H9 (cell line): Measurements from ENCODE around the gene KCNIP4. TPM values are rescaled to one million over a fixed set of nuclear protein-coding genes. Genes with fewer than 3 reads are reported as not detected.

Experiments used
- DNase-seq: peaks from one replicate; pipeline ENCODE4 v3.0.0-alpha.2; 2017
- H2AFZ ChIP-seq: one replicate; pipeline ENCODE4 v1.6.1; 2013; ENCODE audit warnings: mild to moderate bottlenecking, low read length, control low read depth, moderate library complexity
- H2AK5ac ChIP-seq: 2 replicates; pipeline ENCODE4 v1.6.1; 2013; ENCODE audit warnings: low read length, control low read depth, mixed read lengths; ENCODE audit not compliant: insufficient read length
- H2BK120ac ChIP-seq: one replicate; pipeline ENCODE4 v1.6.1; 2013; ENCODE audit warnings: low read depth, mild to moderate bottlenecking, low read length, control low read depth, inconsistent platforms; ENCODE audit not compliant: poor library complexity, severe bottlenecking
- H2BK12ac ChIP-seq: 2 replicates; pipeline ENCODE4 v1.6.1; 2013; ENCODE audit warnings: low read length, control low read depth, mixed read lengths, low read depth; ENCODE audit not compliant: insufficient read length
- H2BK15ac ChIP-seq: 2 replicates; pipeline ENCODE4 v1.6.1; 2013; ENCODE audit warnings: low read depth, low read length, control low read depth
- H2BK20ac ChIP-seq: one replicate; pipeline ENCODE4 v1.6.1; 2013; ENCODE audit warnings: low read depth, mild to moderate bottlenecking, low read length, control low read depth, inconsistent platforms; ENCODE audit not compliant: poor library complexity, severe bottlenecking
- H2BK5ac ChIP-seq: 2 replicates; pipeline ENCODE4 v1.6.1; 2013; ENCODE audit warnings: low read length, control low read depth, mixed read lengths; ENCODE audit not compliant: insufficient read length
- H3K14ac ChIP-seq: 2 replicates; pipeline ENCODE4 v1.6.1; 2013; ENCODE audit warnings: low read length, control low read depth; ENCODE audit not compliant: insufficient read depth
- H3K18ac ChIP-seq: 2 replicates; pipeline ENCODE4 v1.6.1; 2013; ENCODE audit warnings: low read depth, mild to moderate bottlenecking, mixed read lengths, low read length, control low read depth; ENCODE audit not compliant: insufficient read length
- H3K23ac ChIP-seq: 2 replicates; pipeline ENCODE4 v1.6.1; 2013; ENCODE audit warnings: low read length, control low read depth, mixed read lengths, low read depth; ENCODE audit not compliant: insufficient read length
- H3K23me2 ChIP-seq: 2 replicates; pipeline ENCODE4 v1.6.1; 2013; ENCODE audit warnings: low read depth, mild to moderate bottlenecking, mixed read lengths, low read length, control low read depth; ENCODE audit not compliant: insufficient read length, poor library complexity, severe bottlenecking
- H3K27ac ChIP-seq: 2 replicates; pipeline ENCODE4 v1.5.1; 2013; ENCODE audit warnings: low read length, control low read depth, mixed read lengths, low read depth; ENCODE audit not compliant: insufficient read length
- H3K27me3 ChIP-seq: 2 replicates; pipeline ENCODE4 v1.6.1; 2013; ENCODE audit warnings: low read length, control low read depth, inconsistent platforms; ENCODE audit not compliant: insufficient read depth
- H3K4ac ChIP-seq: 2 replicates; pipeline ENCODE4 v1.6.1; 2013; ENCODE audit warnings: low read depth, mild to moderate bottlenecking, control low read depth, inconsistent platforms, low read length, moderate library complexity
- H3K4me1 ChIP-seq: 2 replicates; pipeline ENCODE4 v1.6.1; 2013; ENCODE audit warnings: low read length, control low read depth, inconsistent platforms; ENCODE audit not compliant: insufficient read depth
- H3K4me2 ChIP-seq: 2 replicates; pipeline ENCODE4 v1.6.1; 2013; ENCODE audit warnings: low read length, control low read depth, mixed read lengths; ENCODE audit not compliant: insufficient read length, insufficient read depth
- H3K56ac ChIP-seq: 2 replicates; pipeline ENCODE4 v1.6.1; 2013; ENCODE audit warnings: low read depth, mild to moderate bottlenecking, mixed read lengths, low read length, control low read depth; ENCODE audit not compliant: insufficient read length
- H3K79me1 ChIP-seq: 2 replicates; pipeline ENCODE4 v1.6.1; 2013; ENCODE audit warnings: low read depth, mild to moderate bottlenecking, moderate library complexity, low read length, control low read depth, inconsistent platforms; ENCODE audit not compliant: insufficient read depth, poor library complexity, severe bottlenecking
- H3K79me2 ChIP-seq: 2 replicates; pipeline ENCODE4 v1.6.1; 2013; ENCODE audit warnings: low read length, control low read depth, inconsistent platforms; ENCODE audit not compliant: insufficient read depth
- H3K9ac ChIP-seq: 2 replicates; pipeline ENCODE4 v1.6.1; 2013; ENCODE audit warnings: low read length, control low read depth, mixed read lengths; ENCODE audit not compliant: insufficient read length; ENCODE audit errors: extremely low read depth
- H3K9me3 ChIP-seq: one replicate; pipeline ENCODE4 v1.6.1; 2013; ENCODE audit warnings: low read depth, low read length, inconsistent platforms; ENCODE audit not compliant: control insufficient read depth
- H3T11ph ChIP-seq: one replicate; pipeline ENCODE4 v1.6.1; 2013; ENCODE audit warnings: mild to moderate bottlenecking, low read length, control low read depth, inconsistent platforms
- H4K20me1 ChIP-seq: one replicate; pipeline ENCODE4 v1.6.1; 2013; ENCODE audit not compliant: control insufficient read depth, insufficient read length, insufficient read depth
- H4K5ac ChIP-seq: 2 replicates; pipeline ENCODE4 v1.6.1; 2013; ENCODE audit warnings: low read depth, mild to moderate bottlenecking, mixed read lengths, low read length, control low read depth; ENCODE audit not compliant: insufficient read length
- H4K8ac ChIP-seq: replicated peaks from 2 replicates; pipeline ENCODE4 v1.6.1; 2013; ENCODE audit warnings: low read length, control low read depth, mixed read lengths, low read depth; ENCODE audit not compliant: insufficient read length
- H4K91ac ChIP-seq: 2 replicates; pipeline ENCODE4 v1.6.1; 2013; ENCODE audit warnings: low read depth, mild to moderate bottlenecking, moderate library complexity, mixed read lengths, low read length, control low read depth; ENCODE audit not compliant: insufficient read length
- H3K27ac Mint-ChIP-seq, 3 experiments: 2 replicates in 2 of 3; 3 replicates in 1 of 3; pipeline ENCODE4 v1.8.0; 2020 to 2021; ENCODE audit warnings: mixed read lengths in 3 of 3, mild to moderate bottlenecking in 1 of 3, moderate library complexity in 1 of 3
- H3K27me3 Mint-ChIP-seq: 2 replicates; pipeline ENCODE4 v1.8.0; 2021; ENCODE audit warnings: low read depth, mild to moderate bottlenecking, moderate library complexity, mixed read lengths
- H3K36me3 Mint-ChIP-seq, 3 experiments: 2 replicates in 2 of 3; 3 replicates in 1 of 3; pipeline ENCODE4 v1.8.0; 2020 to 2021; ENCODE audit warnings: low read depth in 3 of 3, mixed read lengths in 3 of 3; ENCODE audit not compliant: insufficient read depth in 1 of 3
- H3K4me1 Mint-ChIP-seq, 2 experiments: 2 replicates each; pipeline ENCODE4 v1.8.0; 2020; ENCODE audit warnings: mixed read lengths in 2 of 2
- H3K4me3 Mint-ChIP-seq, 2 experiments: 2 replicates in 1 of 2; 3 replicates in 1 of 2; pipeline ENCODE4 v1.8.0; 2020 to 2021; ENCODE audit warnings: mild to moderate bottlenecking in 2 of 2, mixed read lengths in 2 of 2, moderate library complexity in 1 of 2
- H3K9me3 Mint-ChIP-seq, 2 experiments: 2 replicates in 1 of 2; 3 replicates in 1 of 2; pipeline ENCODE4 v1.8.0; 2020; ENCODE audit warnings: mild to moderate bottlenecking in 2 of 2, mixed read lengths in 2 of 2, moderate library complexity in 1 of 2
- CTCF ChIP-seq: fragments of 200-600 bp; sonication (generic); conservative IDR thresholded peaks from 3 replicates; pipeline ENCODE4 v1.8.0; 2021; ENCODE audit warnings: antibody characterized with exemption, mild to moderate bottlenecking
- total RNA-seq: library from RNA; stranded (reverse); gene quantifications from 2 replicates; pipeline ENCODE4 v1.2.1, GENCODE V29; 2021

Gene KCNIP4
- total RNA-seq, 1 experiment from 2014 or later, result not detected

- Mint-ChIP-seq H3K9me3 (no peaks in the 10 kb centered on the region; a peak in 1 of 5 replicates), H3K36me3 (no peaks in the 10 kb centered on the region), H3K27me3 (no peaks in the 10 kb centered on the region), H3K4me1 (peaks cover 3 to 6% of the 10 kb centered on the region in 2 experiments; a peak in 2 of 4 replicates), H3K27ac (no peak overlapping the region; a peak in 1 of 7 replicates), H3K4me3 (no peak overlapping the region)
- no peak overlapping the region for H3K14ac ChIP-seq
- H3K23me2 ChIP-seq, result no peaks in the 10 kb centered on the region
- no peaks in the 10 kb centered on the region for H3K4me1 ChIP-seq
- H2BK5ac ChIP-seq, result no peak overlapping the region
- no peak overlapping the region for H3K9ac ChIP-seq
- H3K18ac ChIP-seq, result no peak overlapping the region
- H3K56ac ChIP-seq, result no peak overlapping the region
- no peak overlapping the region for H3K4ac ChIP-seq
- H3K27me3 ChIP-seq, result no peaks in the 10 kb centered on the region
- no peak overlapping the region for H2BK15ac ChIP-seq
- H3K79me2 ChIP-seq, result no peaks in the 10 kb centered on the region
- H4K91ac ChIP-seq, result no peak overlapping the region
- H2BK12ac ChIP-seq, result no peak overlapping the region
- H2BK20ac ChIP-seq, result no peak overlapping the region
- H2AFZ ChIP-seq, result no peak overlapping the region
- no peak overlapping the region for H4K5ac ChIP-seq
- no peak for TF ChIP-seq CTCF
- no peak overlapping the region for H3K4me2 ChIP-seq
- H3K79me1 ChIP-seq, result no peaks in the 10 kb centered on the region
- H2BK120ac ChIP-seq, result no peak overlapping the region
- DNase-seq, result no peak
- no peaks in the 10 kb centered on the region for H3K9me3 ChIP-seq
- H3K23ac ChIP-seq, result no peak overlapping the region
- no peaks in the 10 kb centered on the region for H4K20me1 ChIP-seq
- no peak overlapping the region for H4K8ac ChIP-seq
- H3K27ac ChIP-seq, result no peak overlapping the region
- no peak overlapping the region for H2AK5ac ChIP-seq
- H3T11ph ChIP-seq, result no peak overlapping the region
These were observed 155.8 kb downstream of the KCNIP4 start for GRCh38 chr4:21792736-21793135.
